A549 (cell line): ENCODE results near the gene DRGX. TPM values are rescaled to one million over a fixed set of nuclear protein-coding genes. Genes with fewer than 3 reads are reported as not detected.

Experiments
- ATAC-seq, 2 experiments: fragments of 200-7000 bp in 1 of 2; fragments of >200 bp in 1 of 2; cut with Nextera tagmentation in 1 of 2; cut with Tn5 transposase in 1 of 2; 3 replicates each; pipeline versions ENCODE4 v1.8.0 to v1.9.1; 2018 to 2020; ENCODE audit warnings: mild to moderate bottlenecking in 1 of 2, moderate library complexity in 1 of 2
- CTCF ChIA-PET: fragments of 300-600 bp; sonication (Branson Sonifier 250); formaldehyde crosslinking; extraction: SDS; loops from one replicate; lab custom pipeline; 2021; ENCODE audit warnings: antibody characterized with exemption, inconsistent platforms; lab: Yijun Ruan, JAX
- POLR2A ChIA-PET: fragments of 350-600 bp; formaldehyde crosslinking; extraction: SDS; loops from one replicate; lab custom pipeline; 2021; ENCODE audit warnings: antibody characterized with exemption, inconsistent platforms; lab: Yijun Ruan, JAX
- DNase-seq, 2 experiments: peaks; one replicate each; pipeline versions ENCODE4 v3.0.0 to v3.0.0-alpha.2; 2011 to 2016; ENCODE audit warnings: low read depth in 1 of 2, low spot score in 1 of 2
- FAIRE-seq: peaks from 2 replicates; lab custom pipeline; 2011; peaks lifted over from hg19 to GRCh38; lab: Jason Lieb, UNC
- H3K27ac ChIP-seq, 2 experiments: fragments of >200 bp; sonication (Bioruptor Twin); formaldehyde crosslinking; 3 replicates each; pipeline ENCODE4 v1.5.1; 2016 to 2017
- H3K4me1 ChIP-seq: fragments of >200 bp; sonication (Bioruptor Twin); formaldehyde crosslinking; 3 replicates; pipeline ENCODE4 v1.6.1; 2016
- H3K4me2 ChIP-seq: fragments of >200 bp; sonication (Bioruptor Twin); formaldehyde crosslinking; 3 replicates; pipeline ENCODE4 v1.6.1; 2016
- H3K4me3 ChIP-seq: fragments of >200 bp; sonication (Bioruptor Twin); formaldehyde crosslinking; 3 replicates; pipeline ENCODE4 v1.5.1; 2016
- H3K9me3 ChIP-seq: fragments of >200 bp; sonication (Bioruptor Twin); formaldehyde crosslinking; 3 replicates; pipeline ENCODE4 v1.6.1; 2016
- BHLHE40 ChIP-seq: IDR thresholded peaks from 2 replicates; pipeline ENCODE4 v1.6.1; 2012; ENCODE audit warnings: low read depth, low read length, inconsistent platforms
- CBX2 ChIP-seq: fragments of 200-600 bp; sonication (generic); IDR thresholded peaks from 2 replicates; pipeline ENCODE4 v1.6.1; 2016; ENCODE audit warnings: low read depth, mild to moderate bottlenecking, borderline replicate concordance
- CEBPB ChIP-seq, 2 experiments: fragments of >200 bp in 1 of 2; sonication (Bioruptor Twin) in 1 of 2; formaldehyde crosslinking in 1 of 2; IDR thresholded peaks; 2 replicates each; pipeline ENCODE4 v1.6.1; 2012 to 2016
- CHD2 ChIP-seq: fragments of 150-350 bp; IDR thresholded peaks from 2 replicates; pipeline ENCODE4 v1.6.1; 2014; ENCODE audit warnings: low read length; ENCODE audit not compliant: partially characterized antibody
- CHD4 ChIP-seq: fragments of 200-600 bp; sonication (generic); IDR thresholded peaks from 2 replicates; pipeline ENCODE4 v1.6.1; 2016; ENCODE audit warnings: antibody characterized with exemption, mild to moderate bottlenecking, borderline replicate concordance
- EHF ChIP-seq: fragments of 250-450 bp; sonication (Bioruptor Pico); IDR thresholded peaks from 2 replicates; pipeline ENCODE4 v1.5.0; 2020; ENCODE audit warnings: mild to moderate bottlenecking
- HDAC2 ChIP-seq: fragments of 200-600 bp; sonication (generic); IDR thresholded peaks from 2 replicates; pipeline ENCODE4 v1.6.1; 2016
- HEYL ChIP-seq: fragments of 250-450 bp; sonication (Bioruptor Pico); IDR thresholded peaks from 2 replicates; pipeline ENCODE4 v1.8.0; 2021; ENCODE audit warnings: mild to moderate bottlenecking, moderate library complexity
- HMGXB4 ChIP-seq: fragments of 250-450 bp; sonication (Bioruptor Pico); IDR thresholded peaks from 2 replicates; pipeline ENCODE4 v1.5.0; 2021; ENCODE audit warnings: mild to moderate bottlenecking, moderate library complexity, borderline replicate concordance
- KDM1A ChIP-seq: fragments of 200-600 bp; sonication (generic); IDR thresholded peaks from 2 replicates; pipeline ENCODE4 v1.6.1; 2016; ENCODE audit warnings: low read depth, mild to moderate bottlenecking
- KDM5A ChIP-seq: fragments of 200-600 bp; sonication (generic); IDR thresholded peaks from 2 replicates; pipeline ENCODE4 v1.6.1; 2016; ENCODE audit warnings: antibody characterized with exemption, mild to moderate bottlenecking
- MAFK ChIP-seq: fragments of 450-650 bp; IDR thresholded peaks from 2 replicates; pipeline ENCODE4 v1.6.1; 2014; ENCODE audit not compliant: partially characterized antibody
- RAD21 ChIP-seq, 2 experiments: fragments of >200 bp in 1 of 2; sonication (Bioruptor Twin) in 1 of 2; formaldehyde crosslinking in 1 of 2; IDR thresholded peaks in 1 of 2; conservative IDR thresholded peaks in 1 of 2; 2 replicates in 1 of 2; 3 replicates in 1 of 2; pipeline ENCODE4 v1.6.1; 2012 to 2018; ENCODE audit warnings: inconsistent platforms in 1 of 2
- RARB ChIP-seq: fragments of 250-450 bp; sonication (Bioruptor Pico); IDR thresholded peaks from 2 replicates; pipeline ENCODE4 v1.8.0; 2021; ENCODE audit warnings: mild to moderate bottlenecking, moderate library complexity
- RNF2 ChIP-seq: fragments of 200-600 bp; sonication (generic); IDR thresholded peaks from 2 replicates; pipeline ENCODE4 v1.6.1; 2016; ENCODE audit warnings: low read depth, mild to moderate bottlenecking, antibody characterized with exemption, moderate library complexity, borderline replicate concordance
- ZC3H11A ChIP-seq: fragments of 450-650 bp; IDR thresholded peaks from 2 replicates; pipeline ENCODE4 v1.6.1; 2014; ENCODE audit warnings: antibody characterized with exemption, mild to moderate bottlenecking
- ZSCAN20 ChIP-seq: fragments of 250-450 bp; sonication (Bioruptor Pico); IDR thresholded peaks from 2 replicates; pipeline ENCODE4 v1.8.0; 2022; ENCODE audit warnings: mild to moderate bottlenecking, moderate library complexity
- WGBS: methylation state at CpG from one replicate; pipeline ENCODE4 v1.1.6; 2017; ENCODE audit errors: missing lambda C conversion rate; 5-methylcytosine and 5-hydroxymethylcytosine counted together
- polyA plus RNA-seq, 4 experiments: library from polyadenylated mRNA; depleted of rRNA in 3 of 4; stranded (reverse); fragments of >200 nt; fragmentation: RNase III in 1 of 4; extraction: RNeasy Plus Mini Kit Qiagen cat#74134 plus additional on column Dnase treatment in 1 of 4; gene quantifications; 2 replicates in 3 of 4; 3 replicates in 1 of 4; pipeline ENCODE4 v1.2.3, GENCODE V29; 2011 to 2017
- TF ChIP-seq, protein P1 (sequence below): fragments of >200 bp; sonication (Bioruptor Twin); formaldehyde crosslinking; IDR thresholded peaks from 2 replicates; pipeline ENCODE4 v1.6.1; 2016
- TF ChIP-seq, protein P2 (sequence below): IDR thresholded peaks from 2 replicates; pipeline ENCODE4 v1.6.1; 2012
- TF ChIP-seq, protein P3 (sequence below): fragments of 200-600 bp; sonication (generic); IDR thresholded peaks from 2 replicates; pipeline ENCODE4 v1.6.1; 2016; ENCODE audit warnings: antibody characterized with exemption, mild to moderate bottlenecking, moderate library complexity

Gene DRGX
- polyA plus RNA-seq, 2 of the 4 experiments (the other 2 are of a cell fraction): not detected

DNA sequence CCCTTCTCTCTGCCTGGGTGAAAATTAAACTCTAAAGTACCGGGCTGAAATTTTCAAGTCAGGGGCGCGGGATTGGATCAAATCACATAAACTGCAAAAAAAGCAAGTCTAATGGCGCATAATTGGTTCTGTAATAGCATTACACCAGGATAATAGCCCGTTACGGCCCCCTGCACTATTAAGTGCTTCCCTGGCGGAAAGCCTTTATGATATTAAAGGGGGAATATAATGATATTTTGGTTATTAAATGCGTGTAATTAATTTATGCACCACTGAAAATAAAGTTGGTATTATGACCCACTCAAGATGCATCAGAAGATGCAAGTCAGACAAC lies 744 bp upstream of the DRGX start:
- H3K4me2 ChIP-seq: no peak overlapping the region
- CTCF ChIA-PET: interaction anchor here (3.7 kb wide), 1 partner anchor 11 kb away, joined by 15 read pairs; no protein-coding TSS in a partner anchor
- no peak for DNase-seq
- TF ChIP-seq KDM1A (no peak), KDM5A (no peak), CBX2 (no peak)
- TF ChIP-seq, all 56 proteins: peak for 0
- ATAC-seq (no peak), FAIRE-seq (no peak)
- Histone ChIP-seq H3K9me3 (no peaks in the 10 kb centered on the region), H3K27ac (no peak overlapping the region), H3K4me3 (no peak overlapping the region), H3K4me1 (peaks cover 5% of the 10 kb centered on the region; the same call in 1 of the 3 replicates)
- POLR2A ChIA-PET: no interaction called here
- WGBS: 43% methylated on average over 8 of the region's 8 CpGs

DNA sequence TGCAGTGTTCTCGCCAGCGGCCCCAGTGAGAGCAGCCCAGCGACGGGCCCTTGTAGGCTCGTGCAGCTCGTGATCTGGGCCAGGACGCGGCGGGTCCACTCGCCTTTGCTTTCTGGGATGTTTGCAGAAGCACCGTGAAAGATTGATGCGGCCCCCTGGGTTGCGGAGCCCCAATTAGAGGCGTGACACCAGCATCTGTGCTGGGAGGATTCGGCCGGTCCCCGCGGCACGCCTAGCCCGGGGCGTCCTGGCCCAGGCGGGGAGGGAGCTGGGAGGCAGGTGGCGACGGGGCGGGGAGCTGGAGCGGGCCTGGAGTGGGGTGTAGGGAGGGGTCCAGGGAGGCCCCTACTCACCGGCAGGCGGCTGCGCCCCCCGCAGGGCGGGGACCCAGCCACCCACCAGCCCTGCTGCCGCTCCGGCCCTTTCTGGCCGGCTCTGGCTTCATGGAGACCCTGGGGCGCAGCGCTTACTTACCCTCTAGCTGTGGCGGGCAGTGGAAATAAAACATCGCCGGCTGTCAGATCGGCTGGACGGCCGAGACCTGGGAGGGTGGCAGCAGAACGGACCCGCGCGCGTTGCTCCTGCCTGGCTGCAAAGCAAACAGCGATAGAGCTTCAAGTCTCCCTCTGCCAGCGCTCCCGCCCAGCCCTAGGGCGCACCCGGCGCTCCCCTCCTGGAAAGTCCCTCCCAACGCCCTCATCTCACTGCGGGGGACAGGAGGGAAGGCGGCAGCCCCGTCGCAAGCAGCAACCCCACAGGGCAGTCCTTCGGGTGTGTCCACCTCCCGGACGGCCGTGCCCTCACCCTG lies 752 bp downstream of the DRGX start:
- ATAC-seq: peak in 1 of 2 experiments; percentile 25; a peak in 3 of 6 replicates
- no peaks in the 10 kb centered on the region for H3K9me3 ChIP-seq
- H3K4me2 ChIP-seq: 0 out of 3 replicates have a peak overlapping the region, but pooled peaks have one; percentile 26
- ChIA-PET CTCF (interaction anchor here (1.0 kb wide), 1 partner anchor 68 kb away, joined by 3 read pairs; no protein-coding TSS in a partner anchor), POLR2A (no interaction called here)
- H3K4me3 ChIP-seq: no peak overlapping the region
- 16% methylated on average over 43 of the region's 62 CpGs for WGBS
- no peak for DNase-seq
- peaks cover 5% of the 10 kb centered on the region; the same call in 1 of the 3 replicates for H3K4me1 ChIP-seq
- TF ChIP-seq CHD2: no peak
- no peak for TF ChIP-seq CEBPB (IDR thresholded peaks at IDR 0.05)
- no peak for TF ChIP-seq ZSCAN20 (CRISPR knock-in tag)
- TF ChIP-seq BHLHE40: no peak
- no peak for TF ChIP-seq EHF (CRISPR knock-in tag)
- TF ChIP-seq RNF2: no peak
- TF ChIP-seq MAFK: no peak
- TF ChIP-seq, protein P1, sequence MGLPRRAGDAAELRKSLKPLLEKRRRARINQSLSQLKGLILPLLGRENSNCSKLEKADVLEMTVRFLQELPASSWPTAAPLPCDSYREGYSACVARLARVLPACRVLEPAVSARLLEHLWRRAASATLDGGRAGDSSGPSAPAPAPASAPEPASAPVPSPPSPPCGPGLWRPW: no peak
- TF ChIP-seq, protein P2, sequence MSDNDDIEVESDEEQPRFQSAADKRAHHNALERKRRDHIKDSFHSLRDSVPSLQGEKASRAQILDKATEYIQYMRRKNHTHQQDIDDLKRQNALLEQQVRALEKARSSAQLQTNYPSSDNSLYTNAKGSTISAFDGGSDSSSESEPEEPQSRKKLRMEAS: no peak
- TF ChIP-seq ZC3H11A: no peak
- no peak for TF ChIP-seq HDAC2
- TF ChIP-seq HMGXB4: no peak
- TF ChIP-seq CHD4: no peak
- no peak for TF ChIP-seq RARB
- TF ChIP-seq RAD21 (conservative IDR thresholded peaks at IDR 0.05 in 1 of 2, IDR thresholded peaks at IDR 0.05 in 1 of 2): no peak
- TF ChIP-seq, protein P3, sequence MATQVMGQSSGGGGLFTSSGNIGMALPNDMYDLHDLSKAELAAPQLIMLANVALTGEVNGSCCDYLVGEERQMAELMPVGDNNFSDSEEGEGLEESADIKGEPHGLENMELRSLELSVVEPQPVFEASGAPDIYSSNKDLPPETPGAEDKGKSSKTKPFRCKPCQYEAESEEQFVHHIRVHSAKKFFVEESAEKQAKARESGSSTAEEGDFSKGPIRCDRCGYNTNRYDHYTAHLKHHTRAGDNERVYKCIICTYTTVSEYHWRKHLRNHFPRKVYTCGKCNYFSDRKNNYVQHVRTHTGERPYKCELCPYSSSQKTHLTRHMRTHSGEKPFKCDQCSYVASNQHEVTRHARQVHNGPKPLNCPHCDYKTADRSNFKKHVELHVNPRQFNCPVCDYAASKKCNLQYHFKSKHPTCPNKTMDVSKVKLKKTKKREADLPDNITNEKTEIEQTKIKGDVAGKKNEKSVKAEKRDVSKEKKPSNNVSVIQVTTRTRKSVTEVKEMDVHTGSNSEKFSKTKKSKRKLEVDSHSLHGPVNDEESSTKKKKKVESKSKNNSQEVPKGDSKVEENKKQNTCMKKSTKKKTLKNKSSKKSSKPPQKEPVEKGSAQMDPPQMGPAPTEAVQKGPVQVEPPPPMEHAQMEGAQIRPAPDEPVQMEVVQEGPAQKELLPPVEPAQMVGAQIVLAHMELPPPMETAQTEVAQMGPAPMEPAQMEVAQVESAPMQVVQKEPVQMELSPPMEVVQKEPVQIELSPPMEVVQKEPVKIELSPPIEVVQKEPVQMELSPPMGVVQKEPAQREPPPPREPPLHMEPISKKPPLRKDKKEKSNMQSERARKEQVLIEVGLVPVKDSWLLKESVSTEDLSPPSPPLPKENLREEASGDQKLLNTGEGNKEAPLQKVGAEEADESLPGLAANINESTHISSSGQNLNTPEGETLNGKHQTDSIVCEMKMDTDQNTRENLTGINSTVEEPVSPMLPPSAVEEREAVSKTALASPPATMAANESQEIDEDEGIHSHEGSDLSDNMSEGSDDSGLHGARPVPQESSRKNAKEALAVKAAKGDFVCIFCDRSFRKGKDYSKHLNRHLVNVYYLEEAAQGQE: no peak
- no peak for TF ChIP-seq HEYL (CRISPR knock-in tag)
- H3K27ac ChIP-seq: no peak overlapping the region
- no peak for FAIRE-seq
